GM21529 (cell line): ENCODE results near the gene RNF215.
"Not testable (repeated sequence)": the region's sequence is repeated elsewhere in the genome, so short reads cannot be mapped to it uniquely, and the experiment has no call there.

Experiments used
- ATAC-seq: cut with Tn5 transposase; IDR thresholded peaks from one replicate; pipeline ENCODE4 v1.9.1; 2021; ENCODE audit not compliant: unreplicated experiment

Gene RNF215

DNA sequence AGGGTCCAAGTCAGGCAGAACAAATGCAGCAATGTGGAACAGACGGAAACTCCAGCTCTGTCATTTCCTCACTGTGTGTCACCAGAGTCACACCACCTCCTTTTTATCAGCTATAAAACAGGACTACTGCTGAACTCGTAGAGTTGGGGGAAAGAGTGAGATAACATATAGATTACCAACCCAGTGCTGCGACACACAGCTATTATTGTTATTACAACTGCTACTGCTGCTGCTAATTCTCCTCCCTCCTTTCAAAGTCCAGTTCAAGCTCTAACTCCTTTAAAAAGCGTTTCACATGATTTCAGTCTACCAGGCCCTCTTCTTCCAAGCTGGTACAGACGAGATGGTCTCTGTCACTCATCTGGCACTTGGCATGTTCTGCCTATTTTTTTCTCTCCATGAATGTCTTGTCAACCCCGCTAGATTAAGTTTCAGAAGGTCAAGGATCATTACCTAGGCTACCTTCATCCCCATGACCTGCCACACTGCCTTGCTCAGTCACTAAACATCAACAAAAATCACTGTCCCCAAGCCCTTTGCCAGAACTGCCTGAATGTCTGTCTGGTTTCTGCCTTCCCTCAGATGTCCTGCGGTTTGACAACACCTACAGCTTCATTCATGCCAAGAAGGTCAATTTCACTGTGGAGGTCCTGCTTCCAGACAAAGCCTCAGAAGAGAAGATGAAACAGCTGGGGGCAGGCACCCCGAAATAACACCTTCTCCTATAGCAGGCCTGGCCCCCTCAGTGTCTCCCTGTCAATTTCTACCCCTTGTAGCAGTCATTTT, 34.7 kb upstream of the RNF215 start:
- no peak for ATAC-seq

DNA sequence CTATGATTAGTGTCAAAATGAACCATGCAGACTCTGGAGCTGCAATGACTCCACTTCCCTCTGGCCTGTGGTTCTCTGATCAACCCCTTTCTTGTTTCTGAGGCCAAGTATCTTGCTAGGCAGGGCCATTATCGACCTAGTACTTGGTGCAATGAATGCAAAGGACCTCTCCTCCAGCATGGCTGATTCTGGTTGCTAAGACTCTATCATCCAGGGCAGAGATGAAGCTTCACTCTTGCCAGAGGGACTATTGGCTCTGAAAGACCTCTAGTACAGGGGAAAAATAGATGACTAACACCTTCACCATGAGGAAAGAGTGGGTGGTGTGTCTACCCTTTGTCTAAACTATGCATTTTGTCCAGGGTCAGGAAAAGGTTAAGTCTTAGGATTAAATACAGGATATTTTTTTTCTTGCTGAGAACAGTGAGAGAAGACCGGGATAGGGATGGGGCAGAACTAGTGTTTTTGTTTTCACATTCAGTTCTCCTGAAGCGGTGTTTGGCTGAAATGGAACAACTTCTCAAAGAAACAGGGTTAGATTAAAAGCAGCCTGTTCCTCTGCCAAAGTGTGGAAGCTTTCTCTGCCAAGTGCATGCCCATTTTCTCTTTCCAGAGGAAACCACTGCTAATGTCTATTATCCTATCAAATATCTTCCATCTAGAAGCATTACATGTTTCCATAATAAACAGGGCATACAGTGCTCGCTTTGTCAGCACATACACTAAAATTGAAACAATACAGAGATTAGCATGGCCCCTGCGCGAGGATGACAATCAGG, 33.3 kb upstream of the RNF215 start:
- ATAC-seq, result no peak

DNA sequence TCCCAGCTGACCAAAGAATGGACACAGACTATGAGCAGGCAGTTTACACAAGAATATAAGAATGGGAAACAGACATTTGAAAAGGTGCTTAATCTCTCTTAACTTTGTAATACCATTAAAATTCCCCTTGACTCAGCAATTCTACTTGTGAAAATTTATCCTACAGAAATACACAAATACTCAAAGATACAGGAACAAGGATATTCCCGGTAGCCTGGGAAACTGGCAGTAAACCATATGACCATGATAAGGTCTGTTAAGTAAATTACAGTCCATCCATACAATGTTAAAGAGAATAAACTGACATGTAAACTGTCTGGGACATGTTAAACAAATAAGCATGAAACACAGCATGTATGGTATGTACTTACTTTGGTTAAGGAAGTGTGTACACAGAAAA, 29.6 kb upstream of the RNF215 start:
- no peak for ATAC-seq

DNA sequence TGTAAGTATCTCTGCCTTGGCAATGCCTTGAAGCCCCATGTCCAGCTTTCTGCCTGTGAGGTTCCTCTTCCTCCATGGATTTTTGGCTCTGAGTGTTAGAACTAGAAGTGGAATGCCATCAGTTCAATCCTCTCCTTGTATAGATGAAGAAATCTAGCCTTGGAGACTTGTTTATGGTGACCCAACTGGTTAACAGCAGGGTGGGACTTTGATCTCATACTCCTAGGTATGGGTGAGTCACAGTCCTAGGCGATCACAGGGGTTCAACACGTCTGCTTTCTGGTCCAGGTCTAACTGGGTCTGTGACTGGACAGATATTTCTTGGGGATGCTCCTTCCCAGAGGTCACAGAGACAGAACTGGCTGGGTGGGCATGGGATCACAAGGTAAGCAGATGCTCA, 29.2 kb upstream of the RNF215 start:
- ATAC-seq, result no peak

DNA sequence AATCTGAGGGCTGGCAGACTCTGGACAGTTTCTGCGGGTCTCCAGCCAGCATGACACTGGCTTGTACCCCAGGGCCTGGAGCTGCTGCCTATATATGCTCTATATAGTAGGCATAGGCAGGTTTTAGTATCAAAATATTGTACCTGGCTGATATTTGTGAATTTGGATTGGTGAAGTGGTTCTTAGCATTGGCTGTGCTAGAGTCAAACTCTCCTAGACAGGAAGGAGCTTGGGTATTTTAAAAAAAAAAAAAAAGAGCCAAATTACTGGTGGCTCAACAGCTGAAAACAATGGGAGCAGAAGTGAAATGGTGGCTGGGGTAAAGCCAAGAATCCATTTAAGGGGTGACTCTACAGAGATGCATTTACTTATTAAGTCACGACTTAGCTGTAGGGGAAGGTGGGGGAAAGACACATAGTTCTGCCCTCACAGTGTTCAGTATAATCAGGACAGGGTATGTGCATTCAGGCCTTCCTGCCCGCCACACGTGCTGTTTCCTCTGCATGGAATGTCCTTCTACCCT, 27.4 kb upstream of the RNF215 start:
- no peak for ATAC-seq

DNA sequence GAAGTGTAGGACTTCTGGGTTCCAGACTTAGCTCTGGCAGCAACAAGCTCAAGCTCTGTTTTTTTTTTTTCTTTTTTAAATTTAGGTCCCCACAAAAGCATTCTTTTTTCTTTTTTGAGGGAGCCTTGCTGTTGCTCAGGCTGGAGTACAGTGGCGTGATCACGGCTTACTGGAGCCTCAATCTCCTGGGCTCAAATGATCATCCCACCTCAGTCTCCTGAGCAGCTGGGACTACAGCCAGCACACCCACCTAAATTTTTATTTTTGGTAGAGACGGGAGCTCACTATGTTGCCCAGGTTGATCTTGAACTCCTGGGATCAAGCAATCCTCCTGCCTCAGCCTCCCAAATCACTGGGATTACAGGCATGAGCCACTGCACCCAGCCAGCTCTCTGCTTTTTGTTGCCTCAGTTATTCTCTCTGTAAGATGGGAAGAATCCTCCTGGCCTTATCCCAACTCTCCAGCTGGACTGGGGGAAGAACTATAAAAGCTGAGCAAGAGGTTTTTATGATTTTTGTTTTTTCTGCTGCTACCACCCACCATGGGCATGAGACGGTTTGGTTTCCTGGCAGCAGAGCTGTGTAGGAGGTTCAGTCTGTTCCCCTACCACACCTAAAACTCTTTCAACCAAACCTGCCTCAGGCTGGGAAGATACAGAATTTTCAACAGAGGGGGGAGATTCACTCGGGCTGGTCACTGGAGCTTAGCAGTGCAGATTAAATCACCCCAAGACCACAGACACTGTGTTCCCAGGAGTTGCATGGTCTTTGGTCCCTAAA, 26.7 kb upstream of the RNF215 start:
- ATAC-seq, result no peak

DNA sequence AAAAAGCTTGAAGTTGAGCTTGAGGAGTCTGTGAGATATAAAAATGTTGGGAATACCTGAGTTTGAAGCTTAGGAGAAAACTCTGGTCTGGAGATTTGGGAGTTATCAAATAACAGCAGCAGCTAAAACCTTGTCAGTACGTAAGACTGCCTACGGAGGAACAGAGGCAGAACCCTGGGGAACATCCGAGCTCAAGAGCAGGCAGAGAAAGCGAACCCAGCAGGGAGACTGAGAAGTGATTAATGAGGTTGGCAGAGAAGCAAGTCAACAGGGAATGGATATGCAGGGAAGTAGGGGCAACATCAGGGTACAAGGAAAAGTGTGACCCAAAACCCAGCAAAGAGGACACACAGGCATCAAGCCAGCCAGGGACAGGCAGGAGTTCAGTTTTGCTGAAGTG, 25.8 kb upstream of the RNF215 start:
- no peak for ATAC-seq

DNA sequence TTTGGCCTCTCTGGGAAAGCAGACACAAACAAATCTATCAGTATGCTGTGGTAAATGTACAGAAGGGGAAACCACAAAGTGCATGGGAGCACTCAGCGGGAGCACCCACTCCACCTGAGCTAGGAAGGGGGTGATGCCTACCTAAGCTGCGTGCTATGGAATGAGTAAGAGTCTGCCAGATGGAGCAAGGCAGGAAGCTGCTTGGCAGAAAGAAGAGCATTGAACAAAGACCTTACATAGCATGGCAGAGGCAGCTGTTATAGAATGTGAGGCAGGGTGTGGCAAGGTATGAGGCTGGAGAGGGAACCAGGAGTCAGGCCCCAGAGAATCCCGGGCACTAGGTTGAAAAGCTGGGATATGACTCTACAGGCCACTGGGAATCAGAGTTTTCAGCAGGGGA, 24.6 kb upstream of the RNF215 start:
- ATAC-seq, result no peak

DNA sequence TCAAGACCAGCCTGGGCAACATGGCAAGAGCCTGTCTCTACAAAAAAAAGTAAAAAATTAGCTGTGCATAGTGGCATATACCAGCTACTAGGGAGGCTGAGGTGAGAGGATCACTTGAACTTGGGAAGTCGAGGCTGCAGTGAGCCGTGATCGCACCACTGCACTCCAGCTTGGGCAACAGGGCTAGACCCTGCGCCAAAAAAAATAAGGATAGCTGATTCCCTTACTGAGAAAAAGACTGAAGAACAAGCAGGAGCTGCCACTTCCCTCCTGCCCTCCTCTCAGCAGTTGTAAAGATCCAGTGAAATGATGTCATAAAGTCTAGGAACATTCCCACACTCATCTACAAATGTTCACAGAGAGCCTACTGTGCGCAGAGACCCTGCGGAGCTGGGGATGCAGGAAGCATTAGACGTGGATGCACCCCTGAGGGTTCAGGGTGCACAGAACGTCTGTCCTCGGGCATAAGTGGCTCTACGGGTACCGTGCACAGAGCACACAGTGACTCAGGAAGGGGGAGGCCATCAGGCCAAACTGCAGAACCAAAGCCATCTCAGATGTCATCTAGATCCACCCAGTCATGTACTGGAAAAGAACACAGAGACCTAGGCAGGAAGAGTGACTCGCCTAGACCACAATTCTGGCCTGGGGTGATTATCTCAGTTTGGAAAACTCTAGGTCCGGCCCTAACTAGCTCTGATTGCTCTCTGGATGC, 21.3 kb upstream of the RNF215 start:
- ATAC-seq, result no peak

DNA sequence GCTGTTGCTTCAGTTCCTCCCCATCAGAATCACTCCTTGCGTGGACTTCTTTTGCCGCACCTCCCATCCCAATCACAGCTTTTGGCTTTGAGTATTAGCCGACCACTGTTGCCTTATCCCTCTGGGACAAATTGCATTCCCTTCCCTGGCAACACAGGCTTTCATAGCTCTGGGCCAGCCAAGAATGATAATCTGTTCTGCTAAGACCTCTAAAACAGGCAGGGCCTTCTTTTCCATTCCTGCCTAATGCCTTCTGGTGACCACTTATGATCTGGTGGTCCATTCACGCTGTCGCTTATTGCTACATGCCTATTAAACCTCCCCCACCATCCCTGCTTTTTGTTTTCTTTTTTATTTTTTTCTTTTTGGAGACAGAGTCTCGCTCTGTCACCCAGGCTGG, 19.2 kb upstream of the RNF215 start:
- ATAC-seq, result no peak

DNA sequence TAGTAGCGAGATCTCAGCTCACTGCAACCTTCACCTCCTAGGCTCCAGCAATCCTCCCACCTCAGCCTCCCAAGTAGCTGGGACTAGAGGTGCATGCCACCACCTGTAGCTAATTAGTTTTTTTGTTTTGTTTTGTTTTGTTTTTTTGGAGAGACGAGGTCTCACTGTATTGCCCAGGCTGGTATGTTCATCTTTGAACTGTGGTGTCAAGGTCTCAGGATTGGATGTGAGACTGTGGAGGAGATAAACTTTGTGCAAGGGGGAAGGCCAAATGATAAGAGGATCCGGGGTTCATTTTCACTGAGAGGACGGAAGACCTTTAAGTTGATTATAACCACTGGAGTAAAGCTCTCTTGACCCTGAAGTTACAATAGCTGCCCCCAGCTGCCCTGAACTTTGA, 18.5 kb upstream of the RNF215 start:
- ATAC-seq, result no peak

DNA sequence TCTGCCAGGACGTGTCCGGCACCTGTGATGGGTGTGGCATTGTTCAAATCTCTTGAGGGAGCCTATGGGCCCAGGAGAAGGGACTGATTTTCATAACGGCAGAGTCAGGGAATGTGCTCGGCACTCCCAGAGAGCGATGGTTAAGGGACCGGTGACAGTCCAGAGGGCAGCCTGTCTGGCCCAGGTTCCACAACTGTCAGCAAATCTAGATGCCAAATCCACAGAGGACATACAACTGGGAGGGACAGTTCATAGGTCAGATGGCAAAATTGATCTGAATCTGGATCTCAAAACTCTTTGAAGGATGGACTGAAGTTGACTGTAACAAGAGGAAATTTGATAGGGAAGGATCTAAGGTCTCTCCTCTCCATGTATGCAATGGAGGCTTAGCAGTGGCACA, 17.1 kb upstream of the RNF215 start:
- ATAC-seq, result no peak

DNA sequence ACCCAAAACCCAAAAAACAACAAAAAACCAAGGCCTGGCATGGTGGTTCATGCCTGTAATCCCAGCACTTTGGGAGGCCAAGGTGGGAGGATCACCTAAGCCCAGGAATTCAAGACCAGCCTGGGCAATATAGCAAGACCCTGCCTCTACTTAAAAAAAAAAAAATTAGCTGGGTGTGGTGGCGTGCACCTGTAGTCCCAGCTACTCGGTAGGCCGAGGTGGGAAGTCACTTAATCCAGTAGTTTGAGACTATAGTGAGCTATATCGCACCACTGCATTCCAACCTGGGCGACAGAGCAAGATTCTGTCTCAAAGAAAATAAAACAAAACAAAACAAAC, 15.5 kb upstream of the RNF215 start:
- ATAC-seq, result not testable (repeated sequence)

DNA sequence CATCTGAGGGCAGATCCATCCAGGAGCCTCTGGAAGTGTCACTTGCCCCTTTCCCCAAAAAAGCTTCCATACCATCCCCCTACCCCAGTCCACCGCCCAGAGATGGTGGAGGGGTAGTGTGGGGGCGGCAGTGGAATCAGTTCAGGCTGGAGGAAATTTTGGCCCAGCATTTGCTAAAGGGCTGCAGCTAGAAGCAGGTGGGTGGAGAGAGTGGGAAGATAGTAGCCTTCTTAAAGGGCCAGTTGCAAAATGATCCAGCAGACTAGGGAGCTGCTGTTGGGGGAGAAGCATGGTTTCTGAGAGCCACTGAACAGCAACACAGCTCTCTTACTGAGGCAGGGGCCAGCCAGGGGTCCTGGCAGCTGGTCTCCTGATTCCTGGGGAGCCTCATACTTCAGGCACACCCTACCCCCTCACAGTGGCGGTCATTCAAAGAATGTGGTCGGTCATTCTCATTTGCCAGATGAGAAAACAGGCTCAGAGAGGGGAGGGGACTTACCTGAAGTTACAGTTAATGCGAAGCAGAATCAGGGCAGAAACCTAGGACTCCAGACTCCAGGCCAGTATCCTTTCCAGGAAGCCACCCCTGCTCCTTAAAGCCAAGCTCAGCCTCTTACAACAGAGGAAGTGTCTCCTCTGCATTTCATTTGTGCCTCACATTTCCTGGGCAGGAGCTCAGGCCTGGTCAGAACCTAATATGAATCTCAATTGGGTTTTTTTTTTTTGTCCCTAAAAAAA, 15.0 kb upstream of the RNF215 start:
- no peak for ATAC-seq

DNA sequence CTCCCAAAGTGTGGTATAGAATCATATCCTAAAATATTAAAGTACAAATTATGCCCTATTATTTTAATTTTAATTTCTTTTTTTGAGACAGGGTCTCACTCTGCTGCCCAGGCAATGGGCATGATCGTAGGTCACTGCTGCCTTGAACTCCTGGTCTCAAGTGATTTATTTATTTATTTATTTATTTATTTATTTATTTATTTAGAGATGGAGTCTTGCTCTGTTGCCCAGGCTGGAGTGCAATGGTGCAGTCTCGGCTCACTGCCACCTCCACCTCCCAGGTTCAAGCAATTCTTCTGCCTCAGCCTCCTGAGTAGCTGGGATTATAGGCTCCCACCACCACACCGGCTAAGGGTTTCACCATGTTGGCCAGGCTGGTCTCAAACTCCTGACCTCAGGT, 13.8 kb upstream of the RNF215 start:
- not testable (repeated sequence) for ATAC-seq

DNA sequence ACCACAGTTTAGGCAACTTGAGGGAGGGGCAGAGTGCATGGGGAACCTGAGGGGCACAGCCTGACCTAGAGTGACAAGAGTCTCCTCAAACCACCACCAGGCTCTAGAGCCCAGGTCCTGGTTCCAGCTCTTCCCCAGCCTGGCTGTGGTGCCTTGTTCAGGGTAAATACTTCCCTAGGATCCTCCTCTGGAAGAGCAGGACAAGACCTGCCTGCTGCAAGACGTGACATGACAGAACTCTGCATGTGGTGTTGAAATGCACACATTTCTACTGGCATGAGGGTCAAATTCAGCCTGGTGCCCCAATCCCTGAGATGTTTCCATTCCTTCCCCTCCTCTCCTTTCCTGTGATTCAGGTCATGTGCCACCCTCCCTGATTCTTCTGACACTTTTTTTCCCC, 12.9 kb upstream of the RNF215 start:
- ATAC-seq, result no peak

DNA sequence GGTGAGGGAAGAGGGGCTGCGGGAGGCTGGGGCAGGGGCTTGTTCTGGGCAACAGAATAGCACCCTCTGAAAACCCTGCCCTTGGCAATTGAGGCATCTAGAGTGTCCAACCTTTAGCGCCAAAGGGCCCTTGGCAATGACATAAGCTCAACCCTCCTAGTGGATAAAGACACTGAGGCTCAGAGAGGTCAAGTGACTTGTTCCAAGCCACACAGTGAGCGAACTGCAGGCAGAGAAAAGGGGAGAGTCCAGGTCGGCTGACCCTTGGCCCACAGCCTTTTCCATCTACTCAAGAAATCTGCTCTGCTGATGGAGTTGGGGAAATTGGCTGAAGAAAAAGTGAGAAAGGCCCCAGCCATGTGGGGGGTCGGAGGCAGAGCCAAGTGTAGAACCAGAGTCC, 12.5 kb upstream of the RNF215 start:
- no peak for ATAC-seq

DNA sequence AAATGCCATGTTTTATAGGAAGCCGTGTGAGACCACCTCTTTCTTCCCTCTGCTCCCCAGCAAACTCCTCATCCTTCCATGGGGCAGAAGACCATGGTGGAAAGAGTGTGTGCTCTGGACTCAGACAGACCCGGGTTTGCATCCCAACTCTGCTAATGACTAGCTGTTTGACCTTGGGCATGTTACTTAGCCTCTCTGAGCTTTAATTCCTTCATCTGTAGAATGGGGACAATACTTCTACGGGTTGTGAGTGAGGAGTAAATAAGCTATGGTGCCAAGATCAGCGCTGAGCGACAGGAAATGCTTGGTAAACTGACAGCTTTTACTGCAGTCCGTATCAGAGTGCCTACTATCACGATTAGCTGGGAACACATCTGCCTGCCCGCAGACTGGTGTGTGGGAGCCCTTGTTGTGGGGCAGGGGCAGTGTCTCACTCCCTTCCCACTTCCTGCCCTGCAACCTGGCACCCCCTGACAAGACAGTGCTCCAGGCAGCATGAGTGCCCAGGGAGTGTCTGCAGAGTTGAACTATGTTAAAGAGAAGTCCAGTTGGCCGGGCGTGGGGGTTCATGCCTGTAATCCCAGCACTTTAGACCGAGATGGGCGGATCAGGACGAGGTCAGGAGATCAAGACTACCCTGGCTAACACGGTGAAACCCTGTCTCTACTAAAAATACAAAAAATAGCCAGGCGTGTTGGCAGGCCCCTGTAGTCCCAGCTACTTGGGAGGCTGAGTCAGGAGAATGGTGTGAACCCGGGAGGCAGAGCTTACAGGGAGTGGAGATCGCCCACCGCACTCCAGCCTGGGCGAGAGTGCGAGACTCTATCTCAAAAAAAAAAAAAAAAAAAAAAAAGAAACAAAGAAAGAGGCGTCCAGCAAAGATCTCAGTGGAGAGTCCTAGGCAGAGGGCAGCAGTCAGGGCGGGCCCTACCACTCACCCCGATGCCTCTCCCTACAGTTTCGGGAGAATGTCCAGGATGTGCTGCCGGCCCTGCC, 11.8 kb upstream of the RNF215 start:
- ATAC-seq, result no peak
